SK-N-SH treated with all-trans-retinoic acid at 6 μM for 48 hours (cell line): ENCODE data around the gene CACNA1C.

ENCODE experiments used
- ARNTL ChIP-seq: fragments of 450-650 bp; formaldehyde crosslinking; IDR thresholded peaks from 2 replicates; pipeline ENCODE4 v1.5.0; 2020; ENCODE audit warnings: low read depth, mild to moderate bottlenecking, moderate library complexity, borderline replicate concordance
- ISL1 ChIP-seq: fragments of 250-450 bp; sonication (Bioruptor Pico); IDR thresholded peaks from 2 replicates; pipeline ENCODE4 v2.1.2; 2022; ENCODE audit warnings: mild to moderate bottlenecking, moderate library complexity
- RARB ChIP-seq: fragments of 250-450 bp; sonication (Bioruptor Pico); IDR thresholded peaks from 2 replicates; pipeline ENCODE4 v1.8.0; 2021; ENCODE audit warnings: mild to moderate bottlenecking, moderate library complexity
- SNAI2 ChIP-seq: fragments of 250-450 bp; sonication (Bioruptor Pico); IDR thresholded peaks from 2 replicates; pipeline ENCODE4 v1.5.0; 2020; ENCODE audit warnings: mild to moderate bottlenecking, moderate library complexity
- TCF4 ChIP-seq: fragments of 250-450 bp; sonication (Bioruptor Pico); IDR thresholded peaks from 2 replicates; pipeline ENCODE4 v1.8.0; 2021; ENCODE audit warnings: mild to moderate bottlenecking, moderate library complexity, borderline replicate concordance
- TOX ChIP-seq: fragments of 250-450 bp; sonication (Bioruptor Pico); IDR thresholded peaks from 2 replicates; pipeline ENCODE4 v1.8.0; 2021; ENCODE audit warnings: mild to moderate bottlenecking, moderate library complexity, borderline replicate concordance
- TSHZ2 ChIP-seq: fragments of 250-450 bp; sonication (Bioruptor Pico); IDR thresholded peaks from 2 replicates; pipeline ENCODE4 v1.5.0; 2020; ENCODE audit warnings: mild to moderate bottlenecking, moderate library complexity
- ZFP3 ChIP-seq: fragments of 250-450 bp; sonication (Bioruptor Pico); IDR thresholded peaks from 2 replicates; pipeline ENCODE4 v1.5.0; 2020; ENCODE audit warnings: mild to moderate bottlenecking, moderate library complexity
- ZFP30 ChIP-seq: fragments of 450-650 bp; formaldehyde crosslinking; IDR thresholded peaks from 2 replicates; pipeline ENCODE4 v1.5.0; 2022; ENCODE audit warnings: mild to moderate bottlenecking, moderate library complexity
- ZNF70 ChIP-seq: fragments of 450-650 bp; formaldehyde crosslinking; IDR thresholded peaks from 2 replicates; pipeline ENCODE4 v1.5.0; 2020; ENCODE audit warnings: mild to moderate bottlenecking, moderate library complexity
- TF ChIP-seq, protein P1 (sequence below): fragments of 250-450 bp; sonication (Bioruptor Pico); IDR thresholded peaks from 2 replicates; pipeline ENCODE4 v1.5.1; 2020; ENCODE audit warnings: low read depth, mild to moderate bottlenecking, moderate library complexity
- TF ChIP-seq, protein P2 (sequence below): fragments of 250-450 bp; sonication (Bioruptor Pico); IDR thresholded peaks from 2 replicates; pipeline ENCODE4 v1.8.0; 2020; ENCODE audit warnings: mild to moderate bottlenecking, moderate library complexity, borderline replicate concordance

- TF ChIP-seq RARB (CRISPR knock-in tag): no peak
- no peak for TF ChIP-seq TCF4 (CRISPR knock-in tag)
- TF ChIP-seq ZNF70 (CRISPR knock-in tag): no peak
- no peak for TF ChIP-seq SNAI2
- no peak for TF ChIP-seq ISL1 (CRISPR knock-in tag)
- TF ChIP-seq TOX (CRISPR knock-in tag): no peak
- no peak for TF ChIP-seq TSHZ2 (CRISPR knock-in tag)
- no peak for TF ChIP-seq ZFP3 (CRISPR knock-in tag)
- TF ChIP-seq, protein P1, sequence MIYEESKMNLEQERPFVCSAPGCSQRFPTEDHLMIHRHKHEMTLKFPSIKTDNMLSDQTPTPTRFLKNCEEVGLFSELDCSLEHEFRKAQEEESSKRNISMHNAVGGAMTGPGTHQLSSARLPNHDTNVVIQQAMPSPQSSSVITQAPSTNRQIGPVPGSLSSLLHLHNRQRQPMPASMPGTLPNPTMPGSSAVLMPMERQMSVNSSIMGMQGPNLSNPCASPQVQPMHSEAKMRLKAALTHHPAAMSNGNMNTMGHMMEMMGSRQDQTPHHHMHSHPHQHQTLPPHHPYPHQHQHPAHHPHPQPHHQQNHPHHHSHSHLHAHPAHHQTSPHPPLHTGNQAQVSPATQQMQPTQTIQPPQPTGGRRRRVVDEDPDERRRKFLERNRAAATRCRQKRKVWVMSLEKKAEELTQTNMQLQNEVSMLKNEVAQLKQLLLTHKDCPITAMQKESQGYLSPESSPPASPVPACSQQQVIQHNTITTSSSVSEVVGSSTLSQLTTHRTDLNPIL (CRISPR knock-in tag): no peak
- TF ChIP-seq, protein P2, sequence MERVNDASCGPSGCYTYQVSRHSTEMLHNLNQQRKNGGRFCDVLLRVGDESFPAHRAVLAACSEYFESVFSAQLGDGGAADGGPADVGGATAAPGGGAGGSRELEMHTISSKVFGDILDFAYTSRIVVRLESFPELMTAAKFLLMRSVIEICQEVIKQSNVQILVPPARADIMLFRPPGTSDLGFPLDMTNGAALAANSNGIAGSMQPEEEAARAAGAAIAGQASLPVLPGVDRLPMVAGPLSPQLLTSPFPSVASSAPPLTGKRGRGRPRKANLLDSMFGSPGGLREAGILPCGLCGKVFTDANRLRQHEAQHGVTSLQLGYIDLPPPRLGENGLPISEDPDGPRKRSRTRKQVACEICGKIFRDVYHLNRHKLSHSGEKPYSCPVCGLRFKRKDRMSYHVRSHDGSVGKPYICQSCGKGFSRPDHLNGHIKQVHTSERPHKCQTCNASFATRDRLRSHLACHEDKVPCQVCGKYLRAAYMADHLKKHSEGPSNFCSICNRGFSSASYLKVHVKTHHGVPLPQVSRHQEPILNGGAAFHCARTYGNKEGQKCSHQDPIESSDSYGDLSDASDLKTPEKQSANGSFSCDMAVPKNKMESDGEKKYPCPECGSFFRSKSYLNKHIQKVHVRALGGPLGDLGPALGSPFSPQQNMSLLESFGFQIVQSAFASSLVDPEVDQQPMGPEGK: no peak
- no peak for TF ChIP-seq ZFP30 (CRISPR knock-in tag)
- no peak for TF ChIP-seq ARNTL (CRISPR knock-in tag)
Observed at GRCh38 chr12:2570562-2570961, 517.8 kb downstream of the CACNA1C start.
